Suprapubic skin (tissue), 4 donors: Measurements from ENCODE around the gene MELTF. TPM values are rescaled to one million over a fixed set of nuclear protein-coding genes. Genes with fewer than 3 reads are reported as not detected.

Source experiments
- DNase-seq, 2 donors: peaks; one replicate each; pipeline ENCODE4 v3.0.0-alpha.2; 2019; ENCODE audit warnings: low spot score in 2 of 2
- H3K27ac ChIP-seq: fragments of 200-600 bp; sonication (generic); one replicate; pipeline ENCODE4 v1.5.1; 2019
- H3K27me3 ChIP-seq: fragments of 200-600 bp; sonication (generic); one replicate; pipeline ENCODE4 v1.5.1; 2019
- H3K36me3 ChIP-seq: fragments of 200-600 bp; sonication (generic); one replicate; pipeline ENCODE4 v1.5.1; 2019
- H3K4me1 ChIP-seq: fragments of 200-600 bp; sonication (generic); one replicate; pipeline ENCODE4 v1.5.1; 2019
- H3K4me3 ChIP-seq: fragments of 200-600 bp; sonication (generic); one replicate; pipeline ENCODE4 v1.5.1; 2019; ENCODE audit warnings: mild to moderate bottlenecking
- H3K9me3 ChIP-seq: fragments of 200-600 bp; sonication (generic); one replicate; pipeline ENCODE4 v1.5.1; 2019
- EP300 ChIP-seq: sonication (generic); formaldehyde crosslinking; IDR thresholded peaks from one replicate; pipeline ENCODE4 v1.6.1; 2017; ENCODE audit warnings: antibody characterized with exemption
- POLR2A ChIP-seq, 2 donors: fragments of 450-650 bp; IDR thresholded peaks; one replicate each; pipeline ENCODE4 v1.6.1; 2017; ENCODE audit warnings: antibody characterized with exemption in 2 of 2, mild to moderate bottlenecking in 2 of 2, moderate library complexity in 2 of 2
- POLR2AphosphoS5 ChIP-seq, 3 donors: sonication (generic); formaldehyde crosslinking; IDR thresholded peaks; one replicate each; pipeline ENCODE4 v1.6.1; 2017; ENCODE audit warnings: antibody characterized with exemption in 3 of 3
- WGBS: methylation state at CpG from one replicate; pipeline ENCODE4 v1.1.5; 2018; 5-methylcytosine and 5-hydroxymethylcytosine counted together
- total RNA-seq, 4 donors: library from RNA; depleted of rRNA; stranded (reverse); fragments of >200 nt; gene quantifications; one replicate each; pipeline ENCODE4 v1.1.0, GENCODE V29; 2016
- TF ChIP-seq, protein P1 (sequence below), 2 donors: fragments of 200-600 bp in 1 of 2; fragments of 450-650 bp in 1 of 2; sonication (generic) in 1 of 2; IDR thresholded peaks; one replicate each; pipeline ENCODE4 v1.5.1; 2016 to 2019; ENCODE audit warnings: antibody characterized with exemption in 2 of 2, mild to moderate bottlenecking in 1 of 2, moderate library complexity in 1 of 2

The MELTF gene
- total RNA-seq, 4 donors from 2014 or later = 21.0 to 68.7 (median 34.4) TPM

GRCh38 chr3:196976941-196977340 is 52.7 kb downstream of the MELTF start:
- H3K27me3 ChIP-seq = no peaks in the 10 kb centered on the region
- peak; percentile 40 to 71 for DNase-seq
- no peak overlapping the region for H3K27ac ChIP-seq
- WGBS = 79% methylated on average over 9 of the region's 11 CpGs
- no peak for TF ChIP-seq POLR2AphosphoS5 (IDR thresholded peaks at IDR 0.05)
- no peak for TF ChIP-seq EP300
- no peak for TF ChIP-seq POLR2A (IDR thresholded peaks at IDR 0.05)
- TF ChIP-seq, protein P1, sequence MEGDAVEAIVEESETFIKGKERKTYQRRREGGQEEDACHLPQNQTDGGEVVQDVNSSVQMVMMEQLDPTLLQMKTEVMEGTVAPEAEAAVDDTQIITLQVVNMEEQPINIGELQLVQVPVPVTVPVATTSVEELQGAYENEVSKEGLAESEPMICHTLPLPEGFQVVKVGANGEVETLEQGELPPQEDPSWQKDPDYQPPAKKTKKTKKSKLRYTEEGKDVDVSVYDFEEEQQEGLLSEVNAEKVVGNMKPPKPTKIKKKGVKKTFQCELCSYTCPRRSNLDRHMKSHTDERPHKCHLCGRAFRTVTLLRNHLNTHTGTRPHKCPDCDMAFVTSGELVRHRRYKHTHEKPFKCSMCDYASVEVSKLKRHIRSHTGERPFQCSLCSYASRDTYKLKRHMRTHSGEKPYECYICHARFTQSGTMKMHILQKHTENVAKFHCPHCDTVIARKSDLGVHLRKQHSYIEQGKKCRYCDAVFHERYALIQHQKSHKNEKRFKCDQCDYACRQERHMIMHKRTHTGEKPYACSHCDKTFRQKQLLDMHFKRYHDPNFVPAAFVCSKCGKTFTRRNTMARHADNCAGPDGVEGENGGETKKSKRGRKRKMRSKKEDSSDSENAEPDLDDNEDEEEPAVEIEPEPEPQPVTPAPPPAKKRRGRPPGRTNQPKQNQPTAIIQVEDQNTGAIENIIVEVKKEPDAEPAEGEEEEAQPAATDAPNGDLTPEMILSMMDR (IDR thresholded peaks at IDR 0.05) = no peak
- no peak overlapping the region for H3K4me3 ChIP-seq
- H3K9me3 ChIP-seq = no peaks in the 10 kb centered on the region
- H3K36me3 ChIP-seq = no peaks in the 10 kb centered on the region
- H3K4me1 ChIP-seq = peaks cover 6% of the 10 kb centered on the region

- no peak overlapping the region for H3K27ac ChIP-seq
- no peaks in the 10 kb centered on the region for H3K36me3 ChIP-seq
- TF ChIP-seq POLR2A (IDR thresholded peaks at IDR 0.05) (no peak), POLR2AphosphoS5 (IDR thresholded peaks at IDR 0.05) (no peak), EP300 (no peak)
- TF ChIP-seq, protein P1 (IDR thresholded peaks at IDR 0.05) = no peak
- no peaks in the 10 kb centered on the region for H3K9me3 ChIP-seq
- H3K27me3 ChIP-seq = no peaks in the 10 kb centered on the region
- no peak overlapping the region for H3K4me3 ChIP-seq
- 73% methylated on average over 2 of the region's 4 CpGs for WGBS
- peaks cover 6% of the 10 kb centered on the region for H3K4me1 ChIP-seq
- DNase-seq = peak; percentile 18 to 47
Measured at GRCh38 chr3:196975349-196975748, 54.3 kb downstream of the MELTF start.

GRCh38 chr3:196974661-196975060 is 55.0 kb downstream of the MELTF start:
- no peaks in the 10 kb centered on the region for H3K9me3 ChIP-seq
- H3K4me1 ChIP-seq = peaks cover 9% of the 10 kb centered on the region
- no peak overlapping the region for H3K27ac ChIP-seq
- WGBS = 87% methylated on average over 5 of the region's 5 CpGs
- TF ChIP-seq POLR2A (IDR thresholded peaks at IDR 0.05) = no peak
- peak; percentile 31 to 53 for DNase-seq
- no peaks in the 10 kb centered on the region for H3K27me3 ChIP-seq
- H3K36me3 ChIP-seq = no peaks in the 10 kb centered on the region
- no peak overlapping the region for H3K4me3 ChIP-seq

DNA sequence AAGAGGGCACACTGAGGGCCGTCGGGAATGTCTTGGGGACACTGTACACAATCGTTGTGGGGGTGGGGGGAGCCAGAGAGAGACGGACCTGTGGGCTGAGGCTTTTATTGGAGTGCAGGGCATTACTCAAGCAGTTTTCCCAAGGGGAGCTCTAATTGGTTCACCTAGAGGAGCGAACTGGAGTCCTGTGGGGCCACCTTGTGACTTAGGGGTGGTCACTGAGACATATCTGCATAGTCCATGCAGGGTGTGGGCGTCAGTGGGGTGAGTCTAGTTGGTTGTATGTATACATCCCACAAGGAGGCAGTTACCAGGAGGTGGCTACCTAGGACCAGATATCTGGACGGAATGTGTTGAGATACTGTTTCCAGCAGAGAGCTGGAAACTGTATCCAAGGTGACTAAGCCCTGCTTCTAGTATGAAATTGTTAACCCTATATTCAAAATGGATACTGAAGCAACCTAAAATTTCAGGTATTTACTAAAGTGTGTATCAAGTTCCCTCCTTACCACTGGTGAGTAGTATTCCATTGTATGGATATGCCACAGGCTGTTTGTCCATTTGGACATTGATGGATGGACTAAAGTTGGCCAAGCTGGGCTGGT is 58.4 kb downstream of the MELTF start:
- WGBS = 73% methylated on average over 7 of the region's 7 CpGs
- Histone ChIP-seq H3K27me3 (no peaks in the 10 kb centered on the region), H3K4me3 (no peak overlapping the region), H3K4me1 (peaks cover 15% of the 10 kb centered on the region), H3K9me3 (no peaks in the 10 kb centered on the region), H3K36me3 (peaks cover 8% of the 10 kb centered on the region), H3K27ac (no peak overlapping the region)
- peak in 1 of 2 donors; percentile 53 for DNase-seq
- no peak for TF ChIP-seq EP300
- no peak for TF ChIP-seq POLR2A (IDR thresholded peaks at IDR 0.05)
- no peak for TF ChIP-seq POLR2AphosphoS5 (IDR thresholded peaks at IDR 0.05)
- TF ChIP-seq, protein P1 (IDR thresholded peaks at IDR 0.05) = no peak

DNA sequence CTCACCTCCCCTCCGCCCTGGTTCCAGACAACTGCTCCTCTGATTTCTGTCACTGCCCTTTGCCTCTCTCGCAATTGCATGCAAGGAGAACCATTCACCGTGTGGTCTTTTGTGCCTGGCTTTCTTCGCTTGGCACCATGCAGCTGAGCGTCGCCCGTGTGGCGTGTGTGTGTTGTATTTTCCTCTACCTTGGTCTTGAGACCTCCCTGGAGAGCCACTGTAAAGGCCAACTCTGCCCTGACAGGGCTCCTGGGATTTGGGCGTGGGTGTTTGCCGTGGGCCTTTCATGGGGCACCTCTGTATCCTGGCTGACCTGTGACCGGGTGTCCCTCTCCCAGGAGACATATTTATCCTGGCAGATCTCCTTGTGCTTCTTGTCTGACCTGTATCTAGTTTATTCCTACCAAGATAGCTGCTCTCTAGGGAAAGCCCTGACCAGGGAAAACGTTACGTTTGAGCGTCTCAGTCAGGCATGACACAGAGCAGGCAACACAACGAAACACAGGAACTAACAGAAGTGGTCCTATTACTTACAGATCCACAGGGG is 59.0 kb downstream of the MELTF start:
- no peaks in the 10 kb centered on the region for H3K27me3 ChIP-seq
- H3K4me1 ChIP-seq = peaks cover 15% of the 10 kb centered on the region
- no peak for TF ChIP-seq POLR2A (IDR thresholded peaks at IDR 0.05)
- TF ChIP-seq, protein P1 (IDR thresholded peaks at IDR 0.05) = no peak
- TF ChIP-seq EP300 = no peak
- TF ChIP-seq POLR2AphosphoS5 (IDR thresholded peaks at IDR 0.05) = no peak
- WGBS = 86% methylated on average over 15 of the region's 15 CpGs
- no peak overlapping the region for H3K27ac ChIP-seq
- no peaks in the 10 kb centered on the region for H3K9me3 ChIP-seq
- peak in 1 of 2 donors; percentile 69 for DNase-seq
- H3K36me3 ChIP-seq = peaks cover 8% of the 10 kb centered on the region
- H3K4me3 ChIP-seq = no peak overlapping the region
